K562 (cell line): ENCODE data around the gene DEGS2. TPM values are rescaled to one million over a fixed set of nuclear protein-coding genes. Genes with fewer than 3 reads are reported as not detected.

Experiments
- C11orf30 ChIP-seq: fragments of 450-650 bp; IDR thresholded peaks from 2 replicates; pipeline ENCODE4 v1.6.1; 2016; ENCODE audit warnings: low read depth, mild to moderate bottlenecking
- CTBP1 ChIP-seq: fragments of 450-650 bp; IDR thresholded peaks from 2 replicates; pipeline ENCODE4 v1.6.1; 2016; ENCODE audit warnings: borderline replicate concordance
- EHMT2 ChIP-seq: fragments of 450-650 bp; IDR thresholded peaks from 2 replicates; pipeline ENCODE4 v1.6.1; 2018; ENCODE audit warnings: antibody characterized with exemption
- JUN ChIP-seq, 2 experiments: sonication (generic) in 1 of 2; formaldehyde crosslinking in 1 of 2; IDR thresholded peaks; 2 replicates each; pipeline versions ENCODE4 v1.6.1 to v1.8.0; 2012 to 2022; ENCODE audit warnings: borderline replicate concordance in 2 of 2, mild to moderate bottlenecking in 2 of 2, improper control_type of control experiment in 1 of 2, low read depth in 1 of 2, low read length in 1 of 2, missing genetic modification reagents in 1 of 2
- RAD21 ChIP-seq, 2 experiments: fragments of 250-450 bp in 1 of 2; fragments of 450-650 bp in 1 of 2; sonication (Bioruptor Pico) in 1 of 2; formaldehyde crosslinking in 1 of 2; IDR thresholded peaks in 1 of 2; conservative IDR thresholded peaks in 1 of 2; 2 replicates each; pipeline versions ENCODE4 v1.4.0 to v1.8.0; 2020 to 2022; ENCODE audit warnings: mild to moderate bottlenecking in 2 of 2, moderate library complexity in 1 of 2
- STAT5B ChIP-seq: fragments of 250-450 bp; sonication (Bioruptor Pico); IDR thresholded peaks from 2 replicates; pipeline ENCODE4 v1.8.0; 2021; ENCODE audit warnings: mild to moderate bottlenecking, inconsistent platforms
- ZBTB17 ChIP-seq: fragments of 450-650 bp; formaldehyde crosslinking; IDR thresholded peaks from 2 replicates; pipeline ENCODE4 v1.4.0; 2020; ENCODE audit warnings: mild to moderate bottlenecking
- ZBTB7A ChIP-seq: IDR thresholded peaks from 2 replicates; pipeline ENCODE4 v1.6.1; 2011; ENCODE audit warnings: low read depth, mild to moderate bottlenecking, low read length, moderate library complexity, borderline replicate concordance; ENCODE audit not compliant: control insufficient read depth
- ZMIZ1 ChIP-seq, 2 experiments: fragments of 150-350 bp in 1 of 2; IDR thresholded peaks; 2 replicates each; pipeline ENCODE4 v1.6.1; 2012 to 2016; ENCODE audit warnings: low read depth in 2 of 2, low read length in 2 of 2, mild to moderate bottlenecking in 1 of 2, moderate library complexity in 1 of 2
- polyA plus RNA-seq, 8 experiments: library from polyadenylated mRNA; depleted of rRNA in 4 of 8; stranded (reverse) in 5 of 8; unstranded in 3 of 8; fragments of >200 nt; fragmentation: Nextera tagmentation in 2 of 8; fragmentation: Illumina TruSeq in 1 of 8; extraction: Ambion mirVana in 2 of 8; extraction: Trizol in 1 of 8; gene quantifications; 2 replicates each; pipeline versions ENCODE4 v1.2.1 to v1.2.3, GENCODE V29; 2011 to 2014; ENCODE audit warnings: inconsistent platforms in 1 of 8, missing spikeins in 1 of 8
- total RNA-seq, 7 experiments: library from RNA; depleted of rRNA in 6 of 7; stranded (reverse); fragments of >200 nt in 6 of 7; fragmentation: Illumina TruSeq in 2 of 7; extraction: Trizol in 2 of 7; gene quantifications; 2 replicates each; pipeline versions ENCODE4 v1.2.1 to v1.2.3, GENCODE V29; 2011 to 2021; ENCODE audit warnings: low replicate concordance in 1 of 7
- TF ChIP-seq, protein P1 (sequence below): fragments of 450-650 bp; IDR thresholded peaks from 2 replicates; pipeline ENCODE4 v1.6.1; 2017; ENCODE audit warnings: antibody characterized with exemption, mild to moderate bottlenecking
- TF ChIP-seq, protein P2 (sequence below), 3 experiments: IDR thresholded peaks in 2 of 3; conservative IDR thresholded peaks in 1 of 3; 2 replicates each; pipeline ENCODE4 v1.5.1; 2011 to 2012; ENCODE audit warnings: low read length in 3 of 3, mild to moderate bottlenecking in 3 of 3, control low read depth in 2 of 3, improper control_type of control experiment in 1 of 3, inconsistent platforms in 1 of 3, low read depth in 1 of 3, mixed read lengths in 1 of 3, moderate library complexity in 1 of 3; ENCODE audit not compliant: insufficient read depth in 2 of 3
- TF ChIP-seq, protein P3 (sequence below): sonication (generic); formaldehyde crosslinking; IDR thresholded peaks from 2 replicates; pipeline ENCODE4 v1.8.1; 2023; ENCODE audit warnings: mild to moderate bottlenecking, missing genetic modification reagents

DEGS2 gene
- total and polyA plus RNA-seq, 9 of the 15 experiments (the other 6 are each of a cell fraction or from before 2014, with no cell fraction given) = 0.22 to 2.9 (median 0.70) TPM

DNA sequence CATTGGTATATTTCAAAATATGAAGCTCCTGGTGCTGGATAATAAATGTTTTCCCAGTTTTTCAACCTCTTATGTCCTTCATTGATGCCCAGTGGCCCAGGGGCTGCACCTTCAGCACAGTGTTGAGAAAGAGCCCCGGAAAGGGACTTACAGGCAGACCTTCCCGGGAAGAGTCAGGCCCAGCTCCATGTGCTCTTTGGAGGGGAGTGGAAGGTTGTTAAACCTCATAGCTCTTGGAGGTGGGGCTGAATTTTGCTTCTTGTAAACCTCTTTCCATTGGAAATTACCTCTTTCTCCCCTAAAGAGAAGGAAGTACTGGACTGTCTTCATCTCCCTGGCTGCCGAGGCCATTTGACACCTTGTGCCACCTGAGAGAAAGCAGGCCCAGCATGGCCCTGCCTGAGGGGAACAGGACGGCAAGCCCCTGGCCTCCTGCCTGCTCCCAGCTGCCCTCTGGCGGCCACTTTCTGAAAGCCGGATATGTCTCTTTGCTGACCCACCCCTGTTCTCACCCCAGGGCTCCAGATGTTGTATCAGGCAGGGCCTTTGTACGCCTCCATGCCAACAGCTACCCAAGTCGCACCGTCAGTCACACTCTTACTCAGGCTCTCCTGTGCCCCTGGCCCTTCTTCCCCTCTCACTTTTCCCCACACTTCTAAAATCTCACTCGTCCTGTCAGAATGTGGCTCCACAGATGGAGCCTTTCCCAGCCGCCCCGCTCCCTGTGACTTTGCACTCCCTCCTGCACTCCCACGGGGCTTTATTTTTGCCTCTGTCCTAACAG is 51.2 kb downstream of the DEGS2 start (continued):
- TF ChIP-seq C11orf30 (no peak), EHMT2 (no peak), JUN (IDR thresholded peaks at IDR 0.05; ENCODE audit: borderline replicate concordance, low read depth, low read length) (no peak), JUN (CRISPR knock-in tag; IDR thresholded peaks at IDR 0.05; ENCODE audit: borderline replicate concordance) (no peak), CTBP1 (peak; percentile 25; the same call in 1 of the 2 replicates), ZMIZ1 (IDR thresholded peaks at IDR 0.05; ENCODE audit: low read depth in 2 of 2, low read length in 2 of 2) (no peak), ZBTB17 (CRISPR knock-in tag) (peak; percentile 45; the same call in 1 of the 2 replicates), RAD21 (CRISPR knock-in tag; conservative IDR thresholded peaks at IDR 0.05 in 1 of 2, IDR thresholded peaks at IDR 0.05 in 1 of 2) (peak; percentile 66 to 87), ZBTB7A (peak; percentile 54; the same call in 1 of the 2 replicates), STAT5B (no peak)
- TF ChIP-seq, protein P1, sequence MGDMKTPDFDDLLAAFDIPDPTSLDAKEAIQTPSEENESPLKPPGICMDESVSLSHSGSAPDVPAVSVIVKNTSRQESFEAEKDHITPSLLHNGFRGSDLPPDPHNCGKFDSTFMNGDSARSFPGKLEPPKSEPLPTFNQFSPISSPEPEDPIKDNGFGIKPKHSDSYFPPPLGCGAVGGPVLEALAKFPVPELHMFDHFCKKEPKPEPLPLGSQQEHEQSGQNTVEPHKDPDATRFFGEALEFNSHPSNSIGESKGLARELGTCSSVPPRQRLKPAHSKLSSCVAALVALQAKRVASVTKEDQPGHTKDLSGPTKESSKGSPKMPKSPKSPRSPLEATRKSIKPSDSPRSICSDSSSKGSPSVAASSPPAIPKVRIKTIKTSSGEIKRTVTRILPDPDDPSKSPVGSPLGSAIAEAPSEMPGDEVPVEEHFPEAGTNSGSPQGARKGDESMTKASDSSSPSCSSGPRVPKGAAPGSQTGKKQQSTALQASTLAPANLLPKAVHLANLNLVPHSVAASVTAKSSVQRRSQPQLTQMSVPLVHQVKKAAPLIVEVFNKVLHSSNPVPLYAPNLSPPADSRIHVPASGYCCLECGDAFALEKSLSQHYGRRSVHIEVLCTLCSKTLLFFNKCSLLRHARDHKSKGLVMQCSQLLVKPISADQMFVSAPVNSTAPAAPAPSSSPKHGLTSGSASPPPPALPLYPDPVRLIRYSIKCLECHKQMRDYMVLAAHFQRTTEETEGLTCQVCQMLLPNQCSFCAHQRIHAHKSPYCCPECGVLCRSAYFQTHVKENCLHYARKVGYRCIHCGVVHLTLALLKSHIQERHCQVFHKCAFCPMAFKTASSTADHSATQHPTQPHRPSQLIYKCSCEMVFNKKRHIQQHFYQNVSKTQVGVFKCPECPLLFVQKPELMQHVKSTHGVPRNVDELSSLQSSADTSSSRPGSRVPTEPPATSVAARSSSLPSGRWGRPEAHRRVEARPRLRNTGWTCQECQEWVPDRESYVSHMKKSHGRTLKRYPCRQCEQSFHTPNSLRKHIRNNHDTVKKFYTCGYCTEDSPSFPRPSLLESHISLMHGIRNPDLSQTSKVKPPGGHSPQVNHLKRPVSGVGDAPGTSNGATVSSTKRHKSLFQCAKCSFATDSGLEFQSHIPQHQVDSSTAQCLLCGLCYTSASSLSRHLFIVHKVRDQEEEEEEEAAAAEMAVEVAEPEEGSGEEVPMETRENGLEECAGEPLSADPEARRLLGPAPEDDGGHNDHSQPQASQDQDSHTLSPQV = peak; percentile 65; the same call in 1 of the 2 replicates
- TF ChIP-seq, protein P2, sequence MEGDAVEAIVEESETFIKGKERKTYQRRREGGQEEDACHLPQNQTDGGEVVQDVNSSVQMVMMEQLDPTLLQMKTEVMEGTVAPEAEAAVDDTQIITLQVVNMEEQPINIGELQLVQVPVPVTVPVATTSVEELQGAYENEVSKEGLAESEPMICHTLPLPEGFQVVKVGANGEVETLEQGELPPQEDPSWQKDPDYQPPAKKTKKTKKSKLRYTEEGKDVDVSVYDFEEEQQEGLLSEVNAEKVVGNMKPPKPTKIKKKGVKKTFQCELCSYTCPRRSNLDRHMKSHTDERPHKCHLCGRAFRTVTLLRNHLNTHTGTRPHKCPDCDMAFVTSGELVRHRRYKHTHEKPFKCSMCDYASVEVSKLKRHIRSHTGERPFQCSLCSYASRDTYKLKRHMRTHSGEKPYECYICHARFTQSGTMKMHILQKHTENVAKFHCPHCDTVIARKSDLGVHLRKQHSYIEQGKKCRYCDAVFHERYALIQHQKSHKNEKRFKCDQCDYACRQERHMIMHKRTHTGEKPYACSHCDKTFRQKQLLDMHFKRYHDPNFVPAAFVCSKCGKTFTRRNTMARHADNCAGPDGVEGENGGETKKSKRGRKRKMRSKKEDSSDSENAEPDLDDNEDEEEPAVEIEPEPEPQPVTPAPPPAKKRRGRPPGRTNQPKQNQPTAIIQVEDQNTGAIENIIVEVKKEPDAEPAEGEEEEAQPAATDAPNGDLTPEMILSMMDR (IDR thresholded peaks at IDR 0.05 in 2 of 3, conservative IDR thresholded peaks at IDR 0.05 in 1 of 3; ENCODE audit: insufficient read depth in 2 of 3, low read depth in 1 of 3, low read length in 3 of 3) = peak; percentile 78 to 90 (median 85)
- TF ChIP-seq, protein P3, sequence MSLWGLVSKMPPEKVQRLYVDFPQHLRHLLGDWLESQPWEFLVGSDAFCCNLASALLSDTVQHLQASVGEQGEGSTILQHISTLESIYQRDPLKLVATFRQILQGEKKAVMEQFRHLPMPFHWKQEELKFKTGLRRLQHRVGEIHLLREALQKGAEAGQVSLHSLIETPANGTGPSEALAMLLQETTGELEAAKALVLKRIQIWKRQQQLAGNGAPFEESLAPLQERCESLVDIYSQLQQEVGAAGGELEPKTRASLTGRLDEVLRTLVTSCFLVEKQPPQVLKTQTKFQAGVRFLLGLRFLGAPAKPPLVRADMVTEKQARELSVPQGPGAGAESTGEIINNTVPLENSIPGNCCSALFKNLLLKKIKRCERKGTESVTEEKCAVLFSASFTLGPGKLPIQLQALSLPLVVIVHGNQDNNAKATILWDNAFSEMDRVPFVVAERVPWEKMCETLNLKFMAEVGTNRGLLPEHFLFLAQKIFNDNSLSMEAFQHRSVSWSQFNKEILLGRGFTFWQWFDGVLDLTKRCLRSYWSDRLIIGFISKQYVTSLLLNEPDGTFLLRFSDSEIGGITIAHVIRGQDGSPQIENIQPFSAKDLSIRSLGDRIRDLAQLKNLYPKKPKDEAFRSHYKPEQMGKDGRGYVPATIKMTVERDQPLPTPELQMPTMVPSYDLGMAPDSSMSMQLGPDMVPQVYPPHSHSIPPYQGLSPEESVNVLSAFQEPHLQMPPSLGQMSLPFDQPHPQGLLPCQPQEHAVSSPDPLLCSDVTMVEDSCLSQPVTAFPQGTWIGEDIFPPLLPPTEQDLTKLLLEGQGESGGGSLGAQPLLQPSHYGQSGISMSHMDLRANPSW (CRISPR knock-in tag) = no peak
